SW 1271 (cell line): ENCODE measurements around the gene MAP4.

Experiments
- DNase-seq, 2 experiments: peaks; one replicate each; lab custom pipeline; 2025; lab: John Stamatoyannopoulos, UW

The MAP4 gene

DNA sequence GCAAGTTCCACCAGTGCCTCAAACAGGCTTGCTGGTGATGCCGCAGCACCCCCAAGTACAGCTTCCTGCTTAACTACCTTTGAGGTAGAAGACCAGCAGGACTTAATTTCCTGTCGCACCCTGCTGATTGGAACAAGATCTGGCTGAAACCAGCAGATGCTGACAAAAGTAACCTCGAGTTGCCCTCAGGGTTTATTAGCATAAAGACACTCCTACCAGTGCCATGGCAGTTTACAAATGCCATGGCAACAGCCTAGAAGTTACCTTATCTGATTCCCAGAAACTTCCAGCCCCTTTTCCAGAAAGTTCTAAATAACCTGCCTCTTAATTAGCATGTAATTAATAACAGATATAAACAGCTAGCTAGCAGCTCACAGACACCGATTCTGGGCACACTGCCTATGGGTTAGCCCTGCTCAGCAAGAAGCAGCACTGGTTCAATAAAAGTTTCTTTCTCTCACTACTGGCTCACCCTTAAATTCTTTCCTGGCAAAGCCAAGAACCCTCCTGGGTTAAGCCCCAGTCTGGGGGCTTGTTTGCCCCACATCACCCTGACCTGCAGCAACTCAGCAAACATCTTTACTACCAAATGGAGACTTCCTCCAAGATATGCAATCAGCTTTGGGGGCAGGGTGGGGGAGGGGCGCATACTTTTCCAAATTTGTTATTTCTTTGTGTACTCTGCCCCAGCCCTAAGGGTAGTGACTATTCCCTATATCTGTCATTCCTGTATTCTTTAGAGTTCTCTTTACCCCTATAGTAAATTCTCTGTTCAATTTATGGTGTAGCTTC, 54.2 kb downstream of the MAP4 start:
- no peak for DNase-seq

DNA sequence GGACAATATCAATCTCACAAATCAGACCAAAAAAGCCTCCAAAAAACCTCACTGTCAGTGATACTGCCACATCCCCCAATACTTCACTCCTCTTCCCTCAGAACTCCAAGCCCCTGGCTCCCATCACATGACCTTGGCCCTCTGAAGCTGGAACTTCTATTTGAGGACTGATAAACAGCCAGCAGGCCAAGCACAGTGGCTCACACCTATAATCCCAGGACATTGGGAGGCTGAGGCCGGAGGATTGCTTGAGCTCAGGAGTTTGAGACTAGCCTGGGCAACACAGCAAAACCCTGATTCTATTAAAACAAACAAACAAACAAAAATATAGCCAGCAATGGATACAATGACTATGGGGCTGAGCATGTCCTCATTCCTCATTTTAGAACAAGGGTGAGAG, 55.2 kb downstream of the MAP4 start:
- DNase-seq = no peak

GRCh38 chr3:47956521-47956920, 59.7 kb downstream of the MAP4 start:
- no peak for DNase-seq

- no peak for DNase-seq
These were observed 61.6 kb downstream of the MAP4 start for GRCh38 chr3:47954567-47954966.

- no peak for DNase-seq
These were observed 65.6 kb downstream of the MAP4 start for GRCh38 chr3:47950453-47951169.

- DNase-seq = no peak
These were observed 66.2 kb downstream of the MAP4 start for GRCh38 chr3:47949979-47950378.

GRCh38 chr3:47940232-47940631, 76.0 kb downstream of the MAP4 start:
- no peak for DNase-seq

DNA sequence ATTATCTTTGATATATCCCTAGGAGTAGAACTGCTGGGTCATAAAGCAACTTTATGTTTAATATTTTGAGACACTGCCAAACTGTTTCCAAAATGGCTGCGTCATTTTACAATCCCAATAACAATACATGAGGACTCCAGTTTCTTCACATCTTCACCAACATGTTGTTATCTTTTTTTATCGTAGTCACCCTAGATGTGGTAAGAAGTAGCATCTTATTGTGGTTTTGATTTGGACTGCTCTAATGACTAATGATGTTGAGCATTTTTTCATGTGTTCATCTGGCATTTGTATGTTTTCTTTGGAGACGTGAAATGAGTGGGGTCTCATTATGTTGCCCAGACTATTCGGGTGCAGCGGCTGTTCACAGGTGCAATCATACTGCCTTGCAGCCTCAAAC, 83.8 kb downstream of the MAP4 start:
- DNase-seq = no peak

DNA sequence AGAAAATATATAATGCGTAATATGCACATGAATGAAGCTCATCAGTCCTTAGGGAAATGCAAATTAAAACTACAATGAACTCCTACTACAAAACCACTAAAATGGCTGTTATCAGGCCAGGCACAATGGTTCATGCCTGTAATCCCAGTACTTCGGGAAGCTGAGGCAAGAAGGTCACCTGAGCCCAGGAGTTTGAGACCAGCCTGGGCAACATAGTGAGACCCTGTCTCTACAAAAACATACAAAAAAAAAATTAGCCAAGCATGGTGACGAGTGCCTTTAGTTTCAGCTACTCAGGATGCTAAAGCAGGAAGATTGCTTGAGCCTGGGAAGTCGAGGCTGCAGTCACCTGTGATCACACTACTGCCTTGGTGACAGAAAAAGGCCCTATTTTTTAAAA, 85.2 kb downstream of the MAP4 start:
- no peak for DNase-seq

- DNase-seq = no peak
These were observed 99.5 kb downstream of the MAP4 start for GRCh38 chr3:47916696-47917095.

DNA sequence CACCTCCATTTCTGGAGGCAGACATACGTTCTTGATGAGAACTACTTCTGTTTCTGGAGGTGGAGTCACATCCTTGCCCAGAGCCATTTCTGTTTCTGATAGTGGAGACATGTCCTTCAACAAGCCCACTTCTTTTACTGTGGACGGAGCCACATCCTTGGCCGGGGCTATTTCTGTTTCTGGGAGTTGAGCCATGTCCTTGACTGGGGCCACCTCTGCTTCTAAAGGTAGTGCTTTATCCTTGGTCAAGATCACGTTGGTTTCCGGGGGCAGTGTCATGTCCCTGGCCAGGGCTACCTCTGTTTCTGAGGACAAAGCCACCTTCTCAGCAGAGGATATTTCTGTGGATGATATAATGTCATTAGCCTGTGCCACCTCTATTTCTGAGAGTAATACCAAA, 100.0 kb downstream of the MAP4 start:
- no peak for DNase-seq

GRCh38 chr3:47912006-47912504, 104.2 kb downstream of the MAP4 start:
- DNase-seq = no peak

DNA sequence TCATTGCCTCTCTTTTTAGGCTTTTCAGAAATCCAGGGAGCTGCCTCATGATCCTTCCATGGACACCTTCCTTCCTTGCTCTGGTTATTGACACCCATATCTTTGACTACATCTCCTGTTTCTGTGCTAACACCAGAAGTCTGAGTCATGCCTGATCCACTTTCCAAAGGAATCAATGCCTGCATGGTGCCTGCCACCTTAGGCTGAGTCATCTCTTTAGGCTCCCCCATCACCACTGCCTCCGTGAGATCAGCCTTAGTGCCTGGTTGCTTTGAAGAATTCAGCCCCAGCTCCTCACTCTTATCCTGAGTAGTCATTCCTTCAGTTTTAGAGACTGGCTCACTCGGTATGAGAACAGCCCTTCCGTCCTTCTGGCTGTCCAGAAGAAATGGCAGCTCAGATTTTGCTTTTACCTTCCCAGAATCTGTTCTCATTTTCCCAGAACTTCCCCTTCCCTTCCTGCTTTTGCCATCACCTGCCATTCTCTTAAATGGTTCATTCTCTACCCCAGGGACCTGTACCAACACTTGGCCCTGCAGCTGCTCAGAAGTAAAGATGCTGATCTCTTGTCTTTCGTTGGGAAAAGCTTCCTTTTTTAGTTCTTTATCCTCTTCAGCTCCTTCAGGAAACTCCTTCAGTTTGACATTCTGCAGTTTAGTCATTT, 105.3 kb downstream of the MAP4 start:
- DNase-seq = peak; percentile 26 to 56

DNA sequence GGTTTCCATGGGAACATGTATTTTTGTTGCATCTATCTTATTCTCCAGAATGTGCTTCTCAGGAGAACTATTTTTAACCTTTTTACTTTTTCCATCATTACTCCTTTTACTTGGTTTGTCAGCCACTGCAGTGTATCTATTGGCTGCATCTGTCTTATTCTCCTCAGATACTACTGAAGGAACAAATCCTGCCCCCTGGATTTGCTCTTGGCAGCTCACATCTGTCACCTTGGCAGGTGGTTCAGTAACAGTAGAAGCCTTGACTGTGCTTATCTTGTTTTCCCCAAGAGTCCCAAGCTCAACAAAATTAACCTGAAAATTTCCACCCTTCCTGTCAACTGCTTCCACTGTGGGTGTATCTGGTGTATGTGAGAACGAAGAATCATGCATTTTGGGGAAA, 106.0 kb downstream of the MAP4 start:
- DNase-seq = no peak

- no peak for DNase-seq
These were observed 106.6 kb downstream of the MAP4 start for GRCh38 chr3:47909607-47910006.

GRCh38 chr3:47908744-47909143, 107.5 kb downstream of the MAP4 start:
- DNase-seq = no peak

GRCh38 chr3:47907784-47908183, 108.4 kb downstream of the MAP4 start:
- no peak for DNase-seq

DNA sequence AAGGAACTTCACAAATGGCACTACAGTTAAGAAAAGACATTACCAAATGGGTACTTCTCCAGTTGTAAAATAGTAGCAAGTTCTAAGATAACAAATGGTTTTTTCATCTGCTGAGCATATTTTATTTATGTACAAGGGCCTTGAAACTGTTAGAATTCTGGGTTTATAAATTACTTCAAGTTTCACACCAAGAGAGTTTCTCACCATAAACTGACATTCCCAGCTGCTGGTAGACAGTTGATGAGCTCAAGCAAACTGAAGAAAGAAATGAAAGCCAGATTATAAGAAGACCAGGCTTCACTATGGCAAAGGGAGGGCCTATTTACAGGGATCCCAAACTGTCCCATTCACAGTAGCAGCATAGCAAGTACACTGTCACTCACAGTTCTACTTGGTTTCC, 113.5 kb downstream of the MAP4 start:
- DNase-seq = no peak

- no peak for DNase-seq
These were observed 114.9 kb downstream of the MAP4 start for GRCh38 chr3:47901280-47901833.

- no peak for DNase-seq
These were observed 116.6 kb downstream of the MAP4 start for GRCh38 chr3:47899495-47900108.

DNA sequence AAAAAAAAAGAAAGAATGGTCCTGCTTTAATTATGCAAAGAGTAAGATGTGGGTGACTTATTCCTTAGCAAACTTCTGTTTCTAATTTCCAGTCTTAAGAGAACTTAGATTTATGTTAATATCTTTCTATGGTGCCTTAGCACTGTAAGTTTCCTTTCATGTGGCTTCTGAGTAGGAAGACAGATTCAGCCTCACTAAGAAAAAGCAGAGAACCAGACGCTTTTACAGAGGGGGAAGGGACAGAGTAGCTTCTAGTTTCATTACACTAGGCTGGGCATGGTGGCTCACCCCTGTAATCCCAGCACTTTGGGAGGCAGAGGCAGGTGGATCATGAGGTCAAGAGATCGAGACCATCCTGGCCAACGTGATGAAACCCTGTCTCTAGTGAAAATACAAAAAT, 118.3 kb downstream of the MAP4 start:
- no peak for DNase-seq

DNA sequence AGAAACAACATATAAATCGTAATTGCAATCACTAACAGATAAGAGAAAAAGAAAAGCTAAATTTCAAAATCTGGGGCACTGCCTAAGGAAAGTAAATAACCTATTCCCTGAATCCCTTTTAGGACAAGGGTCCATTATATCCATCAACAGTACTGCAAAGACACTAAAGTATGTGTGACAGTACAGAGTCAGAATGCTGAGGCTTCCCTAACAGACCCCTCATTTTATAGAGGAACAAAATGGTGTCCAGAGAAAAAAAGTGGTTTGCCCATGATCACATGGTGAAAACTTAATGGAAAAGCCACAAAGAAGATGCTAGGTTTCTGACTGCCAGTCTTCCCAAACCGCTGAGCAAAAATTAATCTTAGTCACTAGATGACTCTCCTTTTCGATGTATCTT, 119.5 kb downstream of the MAP4 start:
- DNase-seq = no peak
